ENCODE measurements around the gene CD19.
"Not testable (repeated sequence)": the region's sequence is repeated elsewhere in the genome, so short reads cannot be mapped to it uniquely, and the experiment has no call there.

Gene CD19

DNA sequence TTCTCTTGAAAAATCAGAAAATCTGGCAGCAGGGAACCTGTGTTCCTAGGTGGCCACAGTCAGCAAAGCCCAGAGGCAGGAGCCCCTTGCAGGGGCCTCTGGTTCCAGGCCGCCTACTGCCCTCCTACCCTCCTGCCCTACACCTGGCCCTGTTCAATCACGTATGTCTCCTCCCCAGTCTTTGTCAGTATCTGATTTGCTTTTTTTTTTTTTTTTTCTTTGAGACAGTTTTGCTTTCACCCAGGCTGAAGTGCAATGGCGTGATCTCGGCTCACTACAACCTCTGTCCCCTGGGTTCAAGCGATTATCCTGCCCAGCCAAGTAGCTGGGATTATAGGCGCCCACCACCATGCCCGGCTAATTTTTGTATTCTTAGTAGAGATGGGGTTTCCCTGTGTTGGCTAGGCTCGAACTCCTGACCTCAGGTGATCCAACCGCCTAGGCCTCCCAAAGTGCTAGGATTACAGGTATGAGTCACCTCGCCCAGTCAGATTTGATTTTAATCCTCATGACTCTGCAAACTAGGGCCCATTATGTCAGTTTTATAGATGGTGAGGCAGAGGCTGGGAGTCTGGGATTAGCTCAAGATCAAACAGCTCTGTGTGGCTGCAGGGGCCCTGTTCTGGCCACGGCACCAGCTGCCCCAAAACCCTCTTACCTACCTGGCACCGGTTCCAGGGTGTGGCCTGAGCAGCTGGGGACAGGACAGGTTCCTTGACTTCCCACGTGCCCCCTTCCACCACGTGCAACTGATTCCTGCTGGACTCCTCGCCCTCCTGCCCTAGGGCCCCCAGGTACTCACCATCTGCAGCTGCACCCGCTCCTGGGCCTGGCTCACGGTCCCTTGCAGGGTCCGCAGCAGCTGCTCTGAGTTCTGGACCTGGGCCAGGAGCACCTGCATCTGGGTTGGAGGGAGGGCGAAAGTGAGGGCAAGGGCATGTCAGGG is 21.4 kb upstream of the CD19 start:
- DNase-seq: no peak

GRCh38 chr16:28912558-28912957 is 19.2 kb upstream of the CD19 start:
- DNase-seq: no peak

DNA sequence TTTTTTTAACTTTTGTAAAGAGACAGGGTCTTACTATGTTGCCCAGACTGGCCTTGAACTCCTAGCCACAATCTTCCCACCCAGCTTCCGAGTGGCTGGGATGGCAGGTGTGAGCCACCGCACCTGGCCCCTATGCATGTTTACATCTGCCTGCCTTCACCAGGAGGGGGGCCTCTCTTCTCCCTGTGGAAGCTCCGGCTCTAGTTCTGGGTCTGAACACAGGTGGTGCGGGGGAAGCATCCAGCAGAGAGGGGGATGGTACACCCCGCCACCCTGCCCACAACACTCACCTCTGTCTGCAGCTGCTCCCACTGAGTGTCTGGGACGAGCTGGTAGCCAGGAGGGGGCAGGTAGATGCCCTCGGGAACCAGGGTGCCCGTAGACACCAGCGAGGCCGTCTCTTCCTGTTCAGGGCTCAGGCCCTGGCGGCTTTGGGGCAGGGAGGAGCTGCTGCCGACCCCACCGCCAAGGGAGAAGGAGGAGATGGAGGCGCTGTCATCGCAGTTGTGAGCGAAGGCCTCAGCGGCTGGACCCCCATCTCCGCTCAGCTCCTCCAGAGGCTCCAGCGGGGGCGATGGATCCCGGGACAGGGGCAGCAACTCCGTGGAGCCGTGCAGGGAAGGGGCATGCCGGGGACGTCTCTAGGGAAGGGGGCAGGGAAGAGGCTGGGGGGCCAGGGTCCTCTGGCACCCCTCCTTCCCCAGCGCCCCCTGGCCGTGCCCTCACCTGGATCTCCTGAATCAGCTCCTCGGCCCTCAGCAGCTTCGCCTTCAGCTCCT is 17.6 kb upstream of the CD19 start:
- no peak for DNase-seq

- DNase-seq: no peak
Observed at GRCh38 chr16:28915181-28915580, 16.6 kb upstream of the CD19 start.

DNA sequence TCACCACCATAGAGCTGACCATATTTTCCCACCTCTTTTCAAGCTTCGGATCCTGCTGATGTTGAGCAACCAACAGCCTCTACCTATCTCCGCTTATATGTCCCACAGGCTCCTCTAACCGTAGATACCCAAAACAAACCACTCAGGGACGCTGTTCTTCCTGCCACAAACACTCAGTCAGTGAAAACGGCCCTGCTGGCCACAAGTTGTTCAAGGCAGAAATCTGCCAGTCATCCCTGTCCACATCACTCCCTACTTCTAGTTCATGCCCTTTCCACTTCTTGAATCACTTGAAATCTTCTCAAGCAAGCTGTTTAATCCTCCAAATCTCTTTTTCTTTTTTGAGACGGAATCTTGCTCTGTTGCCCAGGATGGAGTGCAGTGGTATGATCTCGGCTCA is 14.7 kb upstream of the CD19 start:
- no peak for DNase-seq

DNA sequence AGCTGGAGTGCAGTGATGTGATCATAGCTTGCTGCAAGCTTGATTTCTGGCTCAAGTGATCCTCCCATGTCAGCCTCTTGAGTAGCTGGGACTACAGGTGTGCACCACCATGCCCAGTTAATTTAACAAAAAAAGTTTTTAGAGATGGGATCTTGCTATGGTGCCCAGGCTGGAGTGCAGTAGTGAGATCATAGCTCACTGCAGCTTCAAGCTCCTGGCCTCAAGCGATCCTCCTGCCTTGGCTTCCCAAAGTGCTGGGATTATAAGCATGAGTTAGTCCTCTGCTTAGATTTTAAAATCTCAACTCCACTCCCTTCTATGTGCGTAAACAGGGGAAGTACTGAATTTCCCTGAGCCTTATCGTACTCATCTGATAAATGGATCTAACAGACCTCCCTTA is 13.1 kb upstream of the CD19 start:
- no peak for DNase-seq

DNA sequence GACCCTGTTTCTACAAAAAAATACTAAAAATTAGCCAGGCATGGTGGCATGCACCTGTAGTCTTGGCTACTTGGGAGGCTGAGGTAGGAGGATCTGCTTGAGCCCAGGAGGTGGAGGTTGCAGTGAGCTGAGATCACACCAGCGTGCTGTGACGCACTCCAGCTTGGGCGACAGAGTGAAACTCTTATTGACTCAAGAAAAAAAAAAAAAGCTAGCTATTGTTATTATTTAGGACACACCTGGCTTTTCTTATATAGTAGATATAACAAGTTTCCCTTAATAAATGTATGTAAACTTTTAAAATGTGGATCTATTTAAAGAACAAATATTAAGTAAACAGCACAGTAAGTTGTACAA is 8.6 kb upstream of the CD19 start:
- DNase-seq: no peak

DNA sequence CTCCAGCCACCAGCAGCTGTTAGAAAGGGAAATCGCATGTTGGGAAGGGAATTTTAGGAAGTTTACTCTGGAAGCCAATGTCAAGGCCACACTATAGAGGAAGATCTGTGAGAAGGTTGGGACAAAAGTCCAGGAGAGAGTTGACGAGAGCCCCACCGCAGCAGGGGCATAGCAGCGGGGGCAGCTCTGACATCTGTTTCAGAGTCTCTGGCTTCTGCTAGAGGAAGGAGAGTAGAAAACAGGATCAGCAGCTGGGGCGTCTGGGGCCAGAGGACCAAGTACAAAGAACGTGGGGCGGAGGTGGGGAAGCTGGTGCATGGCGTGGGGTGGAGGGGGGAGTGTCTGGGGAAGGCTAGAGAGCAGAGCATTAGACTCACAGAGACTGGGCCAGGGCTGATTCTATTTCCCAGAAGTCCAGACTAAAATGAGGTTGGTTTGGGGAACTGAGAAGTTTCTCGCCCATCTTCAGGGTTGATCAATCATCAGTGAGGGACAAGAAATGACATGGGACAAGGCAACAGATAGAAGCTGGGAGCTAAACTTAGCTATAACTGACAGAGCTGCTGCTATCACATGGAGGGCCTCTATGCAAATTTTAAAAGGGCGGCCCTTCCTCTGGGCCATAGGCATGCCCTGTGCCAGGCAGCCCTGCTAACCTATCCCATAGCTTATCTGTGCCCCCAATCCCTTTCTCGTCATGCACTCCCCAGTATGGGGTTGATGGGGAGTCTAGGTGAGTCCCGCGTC is 7.9 kb upstream of the CD19 start:
- no peak for DNase-seq

DNA sequence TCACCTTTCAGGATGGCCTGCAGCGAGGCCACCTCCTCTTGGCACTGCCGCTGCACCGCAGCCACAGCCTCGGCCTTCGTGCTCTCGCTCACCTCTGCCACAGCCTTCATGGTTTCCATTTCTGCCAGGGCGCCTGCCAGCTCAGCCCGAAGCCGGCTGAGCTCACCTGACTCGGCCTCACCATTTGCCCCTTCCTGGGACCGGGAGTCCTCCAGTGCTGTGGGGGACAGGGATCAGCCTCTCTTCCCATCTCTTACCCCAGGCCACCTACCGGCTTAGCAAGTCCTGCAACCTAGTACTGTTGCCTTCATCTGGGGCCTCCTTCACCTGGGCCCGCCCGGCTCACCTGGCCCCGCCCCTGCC is 7.4 kb upstream of the CD19 start:
- no peak for DNase-seq

DNA sequence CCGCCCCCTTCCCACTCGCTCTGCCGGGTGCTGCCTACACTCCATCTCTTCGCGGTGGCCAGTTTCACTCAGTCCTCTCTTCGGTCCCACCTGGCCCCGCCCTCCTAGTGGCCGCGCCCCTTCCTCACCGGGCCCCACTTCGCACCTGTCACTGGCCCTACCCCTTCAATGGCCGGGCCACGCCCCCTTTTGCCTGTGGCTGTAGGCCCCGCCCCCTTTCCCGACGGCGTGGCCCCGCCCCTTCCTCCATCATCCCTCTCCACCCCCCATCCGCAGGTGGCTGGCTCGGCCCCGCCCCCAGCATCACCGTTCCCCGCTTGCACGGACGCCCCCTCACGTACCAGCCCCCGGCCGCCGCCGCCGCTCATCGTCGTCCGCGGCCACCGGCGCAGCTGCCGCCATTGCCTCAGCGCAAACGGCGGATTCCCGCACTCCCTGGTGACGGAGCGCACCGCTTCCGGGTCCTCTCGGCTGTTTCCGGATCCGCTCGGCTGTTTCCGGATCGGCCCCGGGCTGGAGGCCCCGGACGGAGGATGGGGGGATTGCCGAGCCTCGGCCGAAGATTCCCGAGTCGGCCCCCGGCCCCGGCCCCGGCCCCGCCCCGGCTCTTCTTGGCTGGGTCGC is 6.9 kb upstream of the CD19 start, which contains the start of gene RABEP2:
TSS of gene RABEP2 (minus strand) at position 477 of the 624 bp plus-strand sequence. CDS start at position 402, 75 bp downstream.
- DNase-seq: peak; percentile 28

DNA sequence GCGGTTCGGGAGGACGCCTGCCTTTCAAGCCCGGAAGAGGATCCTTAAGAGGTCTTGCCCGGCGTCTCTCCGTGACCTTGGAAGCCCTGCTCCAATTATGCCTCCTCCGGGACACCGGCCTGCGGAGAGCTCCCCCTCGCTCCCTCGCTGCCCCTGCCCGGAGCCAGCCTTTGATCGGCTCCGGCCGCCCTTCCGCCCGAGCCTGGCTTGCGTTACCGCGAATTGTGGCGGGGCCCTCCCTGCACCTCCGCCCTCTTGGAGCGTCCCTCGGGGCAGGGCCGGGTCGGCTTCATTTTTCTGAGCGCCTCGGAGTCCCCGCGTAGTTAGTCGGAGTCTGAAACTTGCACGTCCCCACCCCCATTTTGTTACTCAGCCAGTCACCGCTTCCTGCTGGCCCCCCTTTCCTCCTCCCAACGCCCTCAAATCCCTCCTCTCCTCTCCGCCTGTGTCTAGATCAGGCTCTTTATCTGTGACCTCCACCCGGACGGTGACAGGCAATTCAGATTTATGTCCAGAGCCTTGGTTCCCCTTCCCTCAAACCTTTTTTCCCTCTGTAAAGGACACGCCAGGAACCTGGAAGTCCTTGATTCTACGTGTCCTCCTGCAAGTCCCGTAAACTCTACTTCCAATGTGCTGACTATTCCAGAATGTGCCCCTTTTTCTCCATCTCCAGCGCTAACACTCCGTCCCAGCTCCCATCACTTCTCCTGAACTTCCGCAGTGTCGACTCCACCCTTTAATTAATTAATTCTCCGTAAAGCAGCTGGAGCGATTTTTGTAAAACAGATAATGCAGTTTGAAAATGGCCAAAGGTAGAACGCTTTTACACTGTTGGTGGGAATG is 6.2 kb upstream of the CD19 start:
- peak; percentile 14 for DNase-seq

DNA sequence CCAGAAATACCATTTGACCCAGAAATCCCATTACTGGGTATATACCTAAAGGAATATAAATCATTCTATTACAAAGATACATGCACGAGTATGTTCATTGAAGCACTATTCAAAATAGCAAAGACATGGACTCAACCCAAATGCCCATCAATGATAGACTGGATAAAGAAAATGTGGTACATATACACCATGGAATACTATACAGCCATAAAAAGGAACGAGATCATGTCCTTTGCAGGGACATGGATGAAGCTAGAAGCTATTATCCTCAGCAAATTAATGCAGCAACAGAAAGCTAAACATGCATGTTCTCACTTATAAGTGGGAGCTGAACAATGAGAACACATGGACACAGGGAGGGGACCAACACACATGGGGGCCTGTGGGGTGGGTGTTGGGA is 5.5 kb upstream of the CD19 start:
- not testable (repeated sequence) for DNase-seq

DNA sequence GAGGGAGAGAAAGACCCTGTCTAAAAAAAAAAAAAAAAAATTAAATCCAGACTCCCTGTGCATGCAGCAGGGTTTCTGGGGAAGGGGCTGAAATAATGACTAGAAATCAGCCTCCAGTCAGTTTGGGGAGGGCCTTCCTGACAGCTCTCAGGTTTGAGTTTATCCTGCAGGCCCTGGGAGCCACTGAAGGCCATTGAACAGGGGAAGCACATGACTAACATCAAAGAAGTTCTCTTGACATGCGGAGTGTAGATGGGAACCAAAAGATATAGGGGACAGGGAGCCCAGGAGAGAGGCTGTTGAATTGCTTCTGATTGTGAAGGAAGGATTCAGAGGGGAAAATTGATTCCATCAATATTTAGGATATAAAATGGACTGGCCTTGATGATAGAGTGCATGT is 4.0 kb upstream of the CD19 start:
- no peak for DNase-seq

DNA sequence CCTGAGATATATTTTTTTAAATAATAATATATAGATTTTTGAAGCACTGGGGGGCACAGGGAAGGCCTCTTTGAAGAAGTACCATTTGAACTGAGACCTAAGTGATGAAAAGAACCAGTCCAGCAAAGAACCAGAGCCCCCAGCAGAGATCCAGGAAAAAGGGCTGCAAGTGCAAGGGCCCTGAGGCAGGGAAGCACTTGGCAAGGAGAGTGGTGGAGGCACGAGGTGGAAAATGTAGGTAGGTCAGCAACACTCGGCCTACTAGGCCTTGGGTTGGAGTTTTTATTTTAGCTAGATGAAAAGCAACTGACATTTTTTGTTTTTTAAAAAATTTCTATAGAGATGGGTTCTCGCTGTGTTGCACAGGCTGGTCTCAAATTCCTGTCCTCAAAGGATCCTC is 1.6 kb upstream of the CD19 start:
- DNase-seq: no peak

DNA sequence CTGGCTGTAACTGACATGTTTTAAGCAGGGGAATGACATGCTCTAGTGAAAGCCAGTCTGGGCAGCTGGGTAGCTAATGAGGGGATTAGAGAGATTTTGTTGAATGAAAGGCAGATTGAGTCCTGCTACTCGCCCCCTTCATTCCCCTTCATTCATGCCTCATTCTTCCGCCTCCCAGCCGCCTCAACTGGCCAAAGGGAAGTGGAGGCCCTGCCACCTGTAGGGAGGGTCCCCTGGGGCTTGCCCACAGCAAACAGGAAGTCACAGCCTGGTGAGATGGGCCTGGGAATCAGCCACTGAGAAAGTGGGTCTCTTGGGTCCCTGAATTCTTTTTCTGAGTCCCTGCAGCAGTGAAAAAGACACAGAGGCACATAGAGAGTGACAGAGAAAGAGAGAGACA is 1.1 kb upstream of the CD19 start:
- peak; percentile 86 for DNase-seq

GRCh38 chr16:28932339-28933141 is 769 bp downstream of the CD19 start:
- DNase-seq: peak; percentile 79

DNA sequence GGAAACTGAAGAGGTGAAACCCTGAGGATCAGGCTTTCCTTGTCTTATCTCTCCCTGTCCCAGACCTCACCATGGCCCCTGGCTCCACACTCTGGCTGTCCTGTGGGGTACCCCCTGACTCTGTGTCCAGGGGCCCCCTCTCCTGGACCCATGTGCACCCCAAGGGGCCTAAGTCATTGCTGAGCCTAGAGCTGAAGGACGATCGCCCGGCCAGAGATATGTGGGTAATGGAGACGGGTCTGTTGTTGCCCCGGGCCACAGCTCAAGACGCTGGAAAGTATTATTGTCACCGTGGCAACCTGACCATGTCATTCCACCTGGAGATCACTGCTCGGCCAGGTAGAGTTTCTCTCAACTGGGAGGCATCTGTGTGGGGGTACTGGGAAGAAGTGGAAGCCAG is 1.4 kb downstream of the CD19 start:
- no peak for DNase-seq

DNA sequence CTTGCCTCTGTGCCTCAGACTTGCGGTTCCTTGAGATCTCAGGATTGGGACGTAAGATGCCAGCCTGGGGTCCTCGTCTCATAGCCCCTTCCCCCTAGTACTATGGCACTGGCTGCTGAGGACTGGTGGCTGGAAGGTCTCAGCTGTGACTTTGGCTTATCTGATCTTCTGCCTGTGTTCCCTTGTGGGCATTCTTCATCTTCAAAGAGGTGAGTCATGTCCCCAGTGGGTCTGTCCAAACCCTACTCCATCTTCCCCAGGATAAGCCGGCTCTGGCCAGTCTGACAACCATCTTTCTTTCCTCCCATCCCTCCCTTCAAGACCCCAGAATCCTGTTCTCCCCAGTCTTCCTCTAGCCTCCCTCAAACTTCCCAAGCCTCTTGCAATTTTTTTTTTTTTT is 3.6 kb downstream of the CD19 start:
- no peak for DNase-seq

- no peak for DNase-seq
Observed at GRCh38 chr16:28935924-28936783, 4.4 kb downstream of the CD19 start.

- no peak for DNase-seq
Observed at GRCh38 chr16:28936784-28937155, 5.0 kb downstream of the CD19 start.

All from NCI-H524 treated with DMSO at 0.1 percent for 48 hours (cell line).